HG03432 (cell line): ENCODE results near the gene USO1.
"Not testable (repeated sequence)": the region's sequence is repeated elsewhere in the genome, so short reads cannot be mapped to it uniquely, and the experiment has no call there.

Experiments used
- ATAC-seq: cut with Tn5 transposase; IDR thresholded peaks from one replicate; pipeline ENCODE4 v1.9.1; 2021; ENCODE audit warnings: mild to moderate bottlenecking, moderate library complexity; ENCODE audit not compliant: unreplicated experiment

USO1 gene

GRCh38 chr4:75708218-75708691 is 16.1 kb upstream of the USO1 start:
- peak; percentile 78 for ATAC-seq

GRCh38 chr4:75710246-75710645 is 14.1 kb upstream of the USO1 start:
- ATAC-seq, result no peak

- ATAC-seq, result no peak
Observed at GRCh38 chr4:75714011-75714410, 10.4 kb upstream of the USO1 start.

- ATAC-seq, result no peak
Observed at GRCh38 chr4:75714704-75715103, 9.7 kb upstream of the USO1 start.

- peak; percentile 77 for ATAC-seq
Observed at GRCh38 chr4:75715105-75715799, 9.1 kb upstream of the USO1 start.

- not testable (repeated sequence) for ATAC-seq
Observed at GRCh38 chr4:75716054-75716453, 8.3 kb upstream of the USO1 start.

GRCh38 chr4:75717408-75717807 is 7.0 kb upstream of the USO1 start:
- no peak for ATAC-seq

- ATAC-seq, result no peak
Observed at GRCh38 chr4:75718529-75718928, 5.8 kb upstream of the USO1 start.

GRCh38 chr4:75722417-75722816 is 2.0 kb upstream of the USO1 start:
- no peak for ATAC-seq

GRCh38 chr4:75723163-75724065 is 963 bp upstream of the USO1 start:
- no peak for ATAC-seq

GRCh38 chr4:75724867-75725724 is 719 bp downstream of the USO1 start:
- ATAC-seq, result peak; percentile 62

GRCh38 chr4:75725942-75726538 is 1.7 kb downstream of the USO1 start:
- not testable (repeated sequence) for ATAC-seq

GRCh38 chr4:75726577-75726976 is 2.2 kb downstream of the USO1 start:
- ATAC-seq, result no peak

GRCh38 chr4:75727073-75727472 is 2.7 kb downstream of the USO1 start:
- ATAC-seq, result no peak

GRCh38 chr4:75729836-75730235 is 5.5 kb downstream of the USO1 start:
- no peak for ATAC-seq

GRCh38 chr4:75733369-75733768 is 9.0 kb downstream of the USO1 start:
- ATAC-seq, result no peak

- no peak for ATAC-seq
Observed at GRCh38 chr4:75735525-75735924, 11.1 kb downstream of the USO1 start.

- no peak for ATAC-seq
Observed at GRCh38 chr4:75736862-75737261, 12.5 kb downstream of the USO1 start.

- ATAC-seq, result no peak
Observed at GRCh38 chr4:75737398-75737797, 13.0 kb downstream of the USO1 start.

- no peak for ATAC-seq
Observed at GRCh38 chr4:75741027-75741426, 16.6 kb downstream of the USO1 start.

- ATAC-seq, result no peak
Observed at GRCh38 chr4:75742451-75742850, 18.1 kb downstream of the USO1 start.
